WERI-Rb-1 (cell line): Measurements from ENCODE around the gene EBF3.
A peak's percentile ranks its signal among the peaks of the same experiment; 100 is the strongest.

Experiments used
- DNase-seq: peaks from one replicate; pipeline ENCODE4 v3.0.0-alpha.2; 2020
- H3K27ac ChIP-seq: fragments of 250-450 bp; sonication (Bioruptor Pico); 2 replicates; pipeline ENCODE4 v1.5.1; 2020; ENCODE audit warnings: mild to moderate bottlenecking, moderate library complexity
- H3K27me3 ChIP-seq: fragments of 250-450 bp; sonication (Bioruptor Pico); 2 replicates; pipeline ENCODE4 v1.5.1; 2021; ENCODE audit warnings: mild to moderate bottlenecking, low read depth, moderate library complexity; ENCODE audit not compliant: insufficient read depth, severe bottlenecking
- H3K36me3 ChIP-seq: fragments of 250-450 bp; sonication (Bioruptor Pico); 2 replicates; pipeline ENCODE4 v1.5.1; 2020; ENCODE audit warnings: mild to moderate bottlenecking, moderate library complexity
- H3K4me3 ChIP-seq: 2 replicates; pipeline ENCODE4 v1.5.1; 2011; ENCODE audit warnings: low read depth, mild to moderate bottlenecking, control low read depth, low read length
- H3K9me3 ChIP-seq: fragments of 250-450 bp; sonication (Bioruptor Pico); 2 replicates; pipeline ENCODE4 v1.5.1; 2021; ENCODE audit warnings: mild to moderate bottlenecking, moderate library complexity; ENCODE audit not compliant: severe bottlenecking
- TF ChIP-seq, protein P1 (sequence below): IDR thresholded peaks from 2 replicates; pipeline ENCODE4 v1.5.1; 2011; ENCODE audit warnings: low read depth, mild to moderate bottlenecking, control low read depth, inconsistent platforms, low read length

The EBF3 gene

DNA sequence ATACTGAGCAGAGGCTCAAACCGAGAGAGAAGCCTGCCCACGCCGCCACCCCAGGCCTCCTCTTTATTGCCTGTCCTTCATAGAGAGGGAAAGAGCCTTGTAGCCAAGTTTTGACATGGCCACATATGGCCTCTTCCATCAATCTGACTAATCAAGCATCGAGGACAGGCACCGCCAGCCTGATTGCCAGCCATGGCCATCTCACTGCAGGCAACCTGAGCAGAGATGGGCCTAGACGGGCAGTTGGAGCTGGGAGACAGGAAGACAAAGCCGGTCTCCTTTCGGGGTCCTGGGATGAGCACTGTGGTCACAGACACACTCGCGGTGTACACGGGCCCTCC lies 67.2 kb downstream of the EBF3 start:
- DNase-seq = no peak
- no peak overlapping the region for H3K4me3 ChIP-seq
- no peaks in the 10 kb centered on the region for H3K27me3 ChIP-seq
- H3K9me3 ChIP-seq = no peaks in the 10 kb centered on the region
- no peaks in the 10 kb centered on the region for H3K36me3 ChIP-seq
- TF ChIP-seq, protein P1, sequence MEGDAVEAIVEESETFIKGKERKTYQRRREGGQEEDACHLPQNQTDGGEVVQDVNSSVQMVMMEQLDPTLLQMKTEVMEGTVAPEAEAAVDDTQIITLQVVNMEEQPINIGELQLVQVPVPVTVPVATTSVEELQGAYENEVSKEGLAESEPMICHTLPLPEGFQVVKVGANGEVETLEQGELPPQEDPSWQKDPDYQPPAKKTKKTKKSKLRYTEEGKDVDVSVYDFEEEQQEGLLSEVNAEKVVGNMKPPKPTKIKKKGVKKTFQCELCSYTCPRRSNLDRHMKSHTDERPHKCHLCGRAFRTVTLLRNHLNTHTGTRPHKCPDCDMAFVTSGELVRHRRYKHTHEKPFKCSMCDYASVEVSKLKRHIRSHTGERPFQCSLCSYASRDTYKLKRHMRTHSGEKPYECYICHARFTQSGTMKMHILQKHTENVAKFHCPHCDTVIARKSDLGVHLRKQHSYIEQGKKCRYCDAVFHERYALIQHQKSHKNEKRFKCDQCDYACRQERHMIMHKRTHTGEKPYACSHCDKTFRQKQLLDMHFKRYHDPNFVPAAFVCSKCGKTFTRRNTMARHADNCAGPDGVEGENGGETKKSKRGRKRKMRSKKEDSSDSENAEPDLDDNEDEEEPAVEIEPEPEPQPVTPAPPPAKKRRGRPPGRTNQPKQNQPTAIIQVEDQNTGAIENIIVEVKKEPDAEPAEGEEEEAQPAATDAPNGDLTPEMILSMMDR = no peak
- H3K27ac ChIP-seq = no peak overlapping the region

DNA sequence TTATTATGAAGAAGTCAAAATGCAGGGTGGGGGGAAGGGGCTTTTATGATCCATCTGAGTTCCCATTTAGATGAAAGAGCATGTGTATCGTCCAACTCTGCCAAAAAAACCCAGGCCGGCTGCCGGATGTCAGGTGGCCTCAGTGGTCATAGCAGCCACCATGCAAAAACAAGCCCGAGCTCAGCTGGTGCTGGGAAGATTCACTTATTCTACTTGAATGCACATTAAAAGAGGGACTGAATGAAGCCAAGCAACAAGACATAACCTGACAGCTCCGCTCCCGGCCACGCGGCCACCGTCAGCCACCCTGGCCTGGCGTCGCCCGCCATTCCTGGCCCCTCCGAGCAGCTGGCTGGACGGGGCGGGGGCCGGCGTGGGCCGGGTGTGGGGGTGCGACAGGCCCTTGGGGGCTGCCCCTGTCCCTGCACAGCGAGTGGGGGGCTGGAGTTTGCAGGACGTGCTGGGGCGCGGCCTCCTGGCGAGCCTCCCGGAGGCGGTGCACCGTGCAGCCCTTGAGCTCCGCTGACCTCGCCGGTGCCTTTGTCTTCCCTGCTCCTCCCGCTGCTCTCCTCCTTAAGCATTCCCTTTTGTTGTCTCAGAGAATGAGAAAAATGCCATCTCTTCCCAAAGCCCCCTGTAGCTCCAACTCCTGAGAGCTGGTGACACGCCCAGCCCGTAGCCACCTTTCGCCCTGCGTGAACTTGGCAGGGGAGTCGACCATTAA lies 67.8 kb downstream of the EBF3 start:
- Histone ChIP-seq H3K27ac (no peak overlapping the region), H3K36me3 (no peaks in the 10 kb centered on the region), H3K27me3 (no peaks in the 10 kb centered on the region), H3K9me3 (no peaks in the 10 kb centered on the region), H3K4me3 (no peak overlapping the region)
- no peak for DNase-seq
- TF ChIP-seq, protein P1 = no peak

DNA sequence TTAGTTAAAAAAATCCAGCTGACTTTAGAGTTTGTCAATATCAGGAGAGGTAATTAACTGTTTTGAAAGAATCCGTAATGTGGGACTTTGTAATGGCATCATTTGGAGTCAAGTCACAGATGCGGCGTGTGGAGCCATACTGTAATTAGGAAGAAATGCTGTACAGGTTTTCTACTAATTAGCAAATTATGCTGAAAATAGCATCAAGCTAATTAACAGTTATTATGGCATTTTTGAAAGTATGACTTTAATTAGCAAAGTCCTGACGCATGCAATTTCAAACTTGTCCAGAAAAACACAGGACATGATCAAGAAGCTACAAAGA lies 68.3 kb downstream of the EBF3 start:
- Histone ChIP-seq H3K27me3 (no peaks in the 10 kb centered on the region), H3K36me3 (no peaks in the 10 kb centered on the region), H3K9me3 (no peaks in the 10 kb centered on the region), H3K27ac (no peak overlapping the region), H3K4me3 (no peak overlapping the region)
- no peak for DNase-seq
- TF ChIP-seq, protein P1 = no peak

DNA sequence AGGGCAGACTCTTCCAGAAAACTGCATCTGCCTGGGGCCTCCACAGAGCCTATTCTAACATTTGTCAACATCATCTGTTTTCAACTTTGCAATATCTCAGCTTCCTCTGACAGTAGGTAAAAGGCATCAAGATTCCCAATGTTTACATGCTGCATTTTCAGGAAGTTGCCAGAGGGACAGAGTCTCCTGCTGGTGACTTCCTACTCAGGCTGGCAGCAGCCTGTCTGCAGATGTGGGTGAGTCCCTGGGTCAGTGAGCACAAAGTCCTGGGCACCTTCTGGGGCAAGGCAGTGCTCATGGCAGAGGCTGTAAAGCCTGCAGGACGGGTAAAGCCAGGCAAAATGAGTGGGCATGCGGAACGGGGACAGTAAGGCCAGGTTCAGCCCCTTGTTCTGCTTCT lies 69.4 kb downstream of the EBF3 start:
- Histone ChIP-seq H3K27me3 (no peaks in the 10 kb centered on the region), H3K9me3 (no peaks in the 10 kb centered on the region), H3K36me3 (no peaks in the 10 kb centered on the region), H3K27ac (no peak overlapping the region), H3K4me3 (no peak overlapping the region)
- TF ChIP-seq, protein P1 = no peak
- DNase-seq = no peak

DNA sequence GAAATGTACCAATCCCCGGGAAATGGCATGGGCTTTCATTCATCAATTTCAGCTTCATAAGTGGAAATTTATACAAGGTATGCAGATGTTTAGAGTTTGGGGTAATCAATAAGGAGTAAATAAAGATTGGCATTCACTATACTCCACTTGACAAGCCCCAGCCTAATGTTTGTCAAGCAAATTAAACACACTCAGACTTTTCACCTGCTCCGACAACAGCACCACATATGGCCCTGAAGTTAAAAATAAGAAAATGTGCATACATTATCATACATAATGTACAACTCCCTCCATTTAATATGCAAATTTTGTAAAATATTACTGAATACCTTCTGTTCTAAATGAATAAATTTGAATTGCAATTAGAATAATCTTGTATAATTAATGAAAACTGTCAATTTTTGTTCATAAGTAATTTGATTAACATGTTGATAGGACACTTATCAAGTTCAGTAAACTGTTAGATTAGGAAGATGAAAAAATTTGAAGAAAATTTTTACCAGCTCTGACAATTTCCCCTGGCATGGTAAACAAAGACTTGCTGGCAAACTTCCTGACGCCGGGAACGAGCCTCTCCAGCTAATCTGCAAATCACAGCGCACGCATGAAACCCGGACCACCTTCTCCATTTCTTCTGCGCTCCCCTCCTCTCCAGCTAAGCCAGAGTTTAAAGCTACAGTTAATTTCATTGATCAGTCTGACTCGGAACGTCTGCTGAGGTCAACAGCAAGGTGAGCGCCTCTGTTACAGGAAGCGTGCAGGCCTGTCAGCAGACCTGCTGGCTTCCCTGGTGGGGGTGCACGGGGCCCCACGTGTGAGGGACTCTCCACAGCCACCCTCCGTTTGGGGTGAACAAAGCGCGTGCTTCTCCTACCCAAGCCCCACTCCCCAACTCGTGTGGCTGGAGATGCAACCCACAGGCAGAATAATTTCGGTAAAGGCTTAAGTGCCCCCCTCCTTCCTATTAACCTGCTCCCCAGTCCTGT lies 70.7 kb downstream of the EBF3 start:
- no peaks in the 10 kb centered on the region for H3K9me3 ChIP-seq
- no peak overlapping the region for H3K27ac ChIP-seq
- H3K27me3 ChIP-seq = no peaks in the 10 kb centered on the region
- H3K36me3 ChIP-seq = no peaks in the 10 kb centered on the region
- TF ChIP-seq, protein P1 = no peak
- peak; percentile 37 for DNase-seq
- H3K4me3 ChIP-seq = peak overlapping the region; percentile 15
